Right atrium auricular region (tissue), 2 donors: ENCODE data around the gene ASIC2. TPM values are rescaled to one million over a fixed set of nuclear protein-coding genes. Genes with fewer than 3 reads are reported as not detected.

ENCODE experiments used
- DNase-seq: peaks from one replicate; pipeline ENCODE4 v3.0.0-alpha.2; 2019; ENCODE audit warnings: low spot score
- H3K27ac ChIP-seq, 2 donors: fragments of 200-600 bp; sonication (generic); 1 replicate in 1 of 2; 2 replicates in 1 of 2; pipeline ENCODE4 v1.5.1; 2016 to 2019
- H3K27me3 ChIP-seq, 2 donors: fragments of 200-600 bp; sonication (generic); one replicate each; pipeline versions ENCODE4 v1.5.1 to v1.6.0; 2017 to 2019
- H3K36me3 ChIP-seq: fragments of 200-600 bp; sonication (generic); one replicate; pipeline ENCODE4 v1.5.1; 2016
- H3K4me1 ChIP-seq, 2 donors: fragments of 200-600 bp; sonication (generic); one replicate each; pipeline versions ENCODE4 v1.5.1 to v1.6.0; 2017 to 2019
- H3K4me3 ChIP-seq, 2 donors: fragments of 200-600 bp; sonication (generic); 1 replicate in 1 of 2; 2 replicates in 1 of 2; pipeline ENCODE4 v1.5.1; 2017 to 2019; ENCODE audit warnings: mild to moderate bottlenecking in 1 of 2, moderate library complexity in 1 of 2
- H3K9me3 ChIP-seq, 2 donors: fragments of 200-600 bp; sonication (generic); one replicate each; pipeline ENCODE4 v1.5.1; 2019
- CTCF ChIP-seq, 2 donors: fragments of 200-600 bp; sonication (generic); IDR thresholded peaks; one replicate each; pipeline ENCODE4 v1.5.1; 2019; ENCODE audit warnings: antibody characterized with exemption in 2 of 2
- total RNA-seq, 2 donors: library from RNA; depleted of rRNA; stranded (reverse); fragments of >200 nt; gene quantifications; one replicate each; pipeline ENCODE4 v1.1.0, GENCODE V29; 2016

The ASIC2 gene
- total RNA-seq, 2 donors from 2014 or later, result 0.75 TPM; not detected in 1

GRCh38 chr17:33016920-33017319, 276.2 kb downstream of the ASIC2 start:
- no peak for DNase-seq
- Histone ChIP-seq H3K27ac (no peak overlapping the region), H3K36me3 (no peaks in the 10 kb centered on the region), H3K27me3 (no peaks in the 10 kb centered on the region), H3K9me3 (no peaks in the 10 kb centered on the region), H3K4me1 (no peaks in the 10 kb centered on the region), H3K4me3 (no peak overlapping the region)
- TF ChIP-seq CTCF (IDR thresholded peaks at IDR 0.05), result no peak

GRCh38 chr17:33015716-33016346, 277.3 kb downstream of the ASIC2 start:
- TF ChIP-seq CTCF (IDR thresholded peaks at IDR 0.05), result no peak
- no peaks in the 10 kb centered on the region for H3K9me3 ChIP-seq
- H3K27me3 ChIP-seq, result no peaks in the 10 kb centered on the region
- H3K4me1 ChIP-seq, result no peaks in the 10 kb centered on the region
- no peak overlapping the region for H3K27ac ChIP-seq
- DNase-seq, result no peak
- no peak overlapping the region for H3K4me3 ChIP-seq
- H3K36me3 ChIP-seq, result no peaks in the 10 kb centered on the region

- TF ChIP-seq CTCF (IDR thresholded peaks at IDR 0.05), result no peak
- no peaks in the 10 kb centered on the region for H3K27me3 ChIP-seq
Measured at GRCh38 chr17:33014751-33015150, 278.3 kb downstream of the ASIC2 start.

GRCh38 chr17:33013596-33014375, 279.3 kb downstream of the ASIC2 start:
- Histone ChIP-seq H3K9me3 (no peaks in the 10 kb centered on the region), H3K36me3 (no peaks in the 10 kb centered on the region), H3K27me3 (no peaks in the 10 kb centered on the region), H3K4me3 (no peak overlapping the region), H3K27ac (no peak overlapping the region), H3K4me1 (no peaks in the 10 kb centered on the region)
- no peak for TF ChIP-seq CTCF (IDR thresholded peaks at IDR 0.05)
- no peak for DNase-seq

More at GRCh38 chr17:33014751-33015150, 278.3 kb downstream of the ASIC2 start:
- Histone ChIP-seq H3K9me3 (no peaks in the 10 kb centered on the region), H3K4me3 (no peak overlapping the region), H3K36me3 (no peaks in the 10 kb centered on the region), H3K4me1 (no peaks in the 10 kb centered on the region), H3K27ac (no peak overlapping the region)
- no peak for DNase-seq

- H3K27ac ChIP-seq, result no peak overlapping the region
- no peaks in the 10 kb centered on the region for H3K36me3 ChIP-seq
- no peak for TF ChIP-seq CTCF (IDR thresholded peaks at IDR 0.05)
- H3K4me1 ChIP-seq, result no peaks in the 10 kb centered on the region
- H3K4me3 ChIP-seq, result no peak overlapping the region
- H3K27me3 ChIP-seq, result no peaks in the 10 kb centered on the region
- DNase-seq, result peak; percentile 44
- H3K9me3 ChIP-seq, result no peaks in the 10 kb centered on the region
Measured at GRCh38 chr17:33012522-33013033, 280.5 kb downstream of the ASIC2 start.
